Skeletal muscle satellite cell (primary cell): ENCODE results near the gene SHH.
A peak's percentile ranks its signal among the peaks of the same experiment; 100 is the strongest.

Experiments used
- H3K27me3 ChIP-seq: 2 replicates; pipeline ENCODE4 v1.7.0; 2013; ENCODE audit warnings: low read length; ENCODE audit not compliant: control insufficient read depth, insufficient read depth
- H3K36me3 ChIP-seq: 2 replicates; pipeline ENCODE4 v1.7.0; 2013; ENCODE audit warnings: mild to moderate bottlenecking, control low read depth, low read length; ENCODE audit not compliant: insufficient read depth
- H3K4me1 ChIP-seq: 2 replicates; pipeline ENCODE4 v1.7.0; 2013; ENCODE audit warnings: low read length; ENCODE audit not compliant: control insufficient read depth, insufficient read depth
- H3K4me2 ChIP-seq: 2 replicates; pipeline ENCODE4 v1.7.0; 2013; ENCODE audit warnings: mild to moderate bottlenecking, low read length
- H3K4me3 ChIP-seq: 2 replicates; pipeline ENCODE4 v1.7.0; 2013; ENCODE audit warnings: low read length
- H3K9ac ChIP-seq: 2 replicates; pipeline ENCODE4 v1.7.0; 2013; ENCODE audit warnings: mild to moderate bottlenecking, low read depth, low read length, moderate library complexity
- H3K9me3 ChIP-seq: replicated peaks from 2 replicates; pipeline ENCODE4 v1.7.0; 2013; ENCODE audit warnings: mild to moderate bottlenecking, control low read depth, low read length

Gene SHH

DNA sequence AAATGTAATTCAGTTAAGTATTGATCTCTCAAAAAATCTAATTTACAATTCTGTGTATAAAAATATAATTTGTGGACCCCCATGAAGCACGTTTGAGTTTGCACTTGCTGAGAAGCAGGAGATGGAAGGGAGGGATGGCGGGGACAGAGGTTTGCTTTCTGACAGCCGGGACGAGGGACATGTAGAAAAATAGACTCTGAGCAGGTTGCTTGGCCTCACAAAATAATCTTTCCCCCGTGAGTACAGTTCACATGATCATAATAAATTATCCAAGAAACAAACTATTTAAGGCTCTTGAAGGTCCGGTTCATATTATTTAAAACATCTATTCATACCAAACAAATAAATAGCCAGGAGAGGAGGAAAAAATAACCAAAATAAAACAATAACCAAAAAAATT lies 10.0 kb downstream of the SHH start:
- Histone ChIP-seq H3K4me1 (peaks cover 28% of the 10 kb centered on the region), H3K36me3 (no peaks in the 10 kb centered on the region), H3K27me3 (peaks cover 77% of the 10 kb centered on the region)

DNA sequence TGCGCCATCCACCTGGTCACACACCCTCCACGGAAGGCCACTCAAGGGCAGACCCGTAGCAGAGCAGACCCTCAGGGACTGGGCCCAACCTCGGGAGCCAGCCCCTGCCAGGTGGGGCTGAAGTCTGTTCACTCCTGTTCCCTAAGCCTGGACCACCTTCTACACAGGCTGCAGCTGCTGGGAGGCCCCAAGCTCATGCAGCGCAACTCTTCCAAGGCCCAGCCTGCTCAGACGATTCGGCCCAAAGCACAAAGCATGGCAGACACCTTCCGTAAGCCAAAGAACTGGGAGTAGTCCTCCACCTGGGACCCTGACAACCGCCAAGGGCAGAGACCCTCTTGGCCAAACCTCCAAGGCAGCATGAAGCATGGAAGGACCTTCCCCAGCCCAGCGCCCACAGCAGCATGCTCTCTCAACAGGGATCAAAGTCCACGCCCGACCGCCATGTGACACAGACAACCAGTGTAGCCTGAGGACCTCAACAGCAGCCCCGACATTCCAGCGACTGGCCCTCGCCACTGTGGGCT lies 11.5 kb downstream of the SHH start:
- no peak overlapping the region for H3K9ac ChIP-seq
- H3K9me3 ChIP-seq = no peaks in the 10 kb centered on the region
- H3K4me3 ChIP-seq = no peak overlapping the region
- H3K4me2 ChIP-seq = no peak overlapping the region
- H3K27me3 ChIP-seq = peaks cover 65% of the 10 kb centered on the region
- no peaks in the 10 kb centered on the region for H3K36me3 ChIP-seq
- peaks cover 26% of the 10 kb centered on the region for H3K4me1 ChIP-seq

More for the DNA sequence above, 10.0 kb downstream of the SHH start:
- H3K4me3 ChIP-seq = no peak overlapping the region
- H3K4me2 ChIP-seq = no peak overlapping the region
- no peaks in the 10 kb centered on the region for H3K9me3 ChIP-seq
- no peak overlapping the region for H3K9ac ChIP-seq

DNA sequence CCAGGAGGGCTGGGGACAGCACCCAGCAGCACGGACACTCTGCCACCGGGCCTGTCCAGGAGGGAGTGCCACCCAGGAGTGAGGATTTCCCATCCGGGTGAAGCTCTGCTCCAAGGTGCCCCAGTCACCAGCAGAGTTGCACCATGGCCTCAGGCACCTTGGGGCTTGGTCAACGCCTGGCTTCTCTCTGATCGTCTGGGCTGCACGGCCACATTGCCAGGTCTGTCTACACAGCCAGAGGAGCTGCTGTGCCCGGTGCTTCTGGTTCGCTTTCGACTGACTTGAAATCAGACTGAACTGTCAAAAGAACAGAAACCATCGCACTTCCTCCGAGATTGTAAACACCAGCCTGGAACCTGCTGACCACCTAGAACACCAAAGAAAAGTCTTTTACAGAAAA lies 12.0 kb downstream of the SHH start:
- Histone ChIP-seq H3K4me3 (no peak overlapping the region), H3K27me3 (peaks cover 65% of the 10 kb centered on the region), H3K4me1 (peaks cover 21% of the 10 kb centered on the region), H3K9ac (no peak overlapping the region), H3K36me3 (no peaks in the 10 kb centered on the region), H3K4me2 (no peak overlapping the region), H3K9me3 (no peaks in the 10 kb centered on the region)

DNA sequence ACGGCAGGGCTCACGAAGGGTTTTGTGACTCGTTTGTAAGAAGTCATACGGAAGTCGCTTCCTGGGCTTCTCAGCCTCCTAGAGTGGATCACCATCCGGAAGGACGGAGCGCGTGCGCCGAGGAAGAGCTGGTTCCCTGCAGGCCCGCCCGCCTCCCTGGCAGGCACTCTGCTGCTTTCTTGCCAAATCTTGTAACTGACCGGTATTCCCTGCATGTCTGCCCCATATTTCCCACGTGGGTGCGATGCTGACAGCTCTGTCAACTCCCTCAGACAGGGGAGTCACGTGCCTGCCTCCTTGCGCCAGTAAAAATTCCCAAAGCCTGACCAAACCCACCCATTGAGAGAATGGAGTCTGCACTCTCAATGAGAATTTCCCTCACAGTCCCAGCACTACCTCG lies 12.7 kb downstream of the SHH start:
- Histone ChIP-seq H3K4me1 (peaks cover 15% of the 10 kb centered on the region), H3K4me3 (no peak overlapping the region), H3K27me3 (peaks cover 65% of the 10 kb centered on the region), H3K9ac (no peak overlapping the region), H3K9me3 (no peaks in the 10 kb centered on the region), H3K4me2 (no peak overlapping the region), H3K36me3 (no peaks in the 10 kb centered on the region)

DNA sequence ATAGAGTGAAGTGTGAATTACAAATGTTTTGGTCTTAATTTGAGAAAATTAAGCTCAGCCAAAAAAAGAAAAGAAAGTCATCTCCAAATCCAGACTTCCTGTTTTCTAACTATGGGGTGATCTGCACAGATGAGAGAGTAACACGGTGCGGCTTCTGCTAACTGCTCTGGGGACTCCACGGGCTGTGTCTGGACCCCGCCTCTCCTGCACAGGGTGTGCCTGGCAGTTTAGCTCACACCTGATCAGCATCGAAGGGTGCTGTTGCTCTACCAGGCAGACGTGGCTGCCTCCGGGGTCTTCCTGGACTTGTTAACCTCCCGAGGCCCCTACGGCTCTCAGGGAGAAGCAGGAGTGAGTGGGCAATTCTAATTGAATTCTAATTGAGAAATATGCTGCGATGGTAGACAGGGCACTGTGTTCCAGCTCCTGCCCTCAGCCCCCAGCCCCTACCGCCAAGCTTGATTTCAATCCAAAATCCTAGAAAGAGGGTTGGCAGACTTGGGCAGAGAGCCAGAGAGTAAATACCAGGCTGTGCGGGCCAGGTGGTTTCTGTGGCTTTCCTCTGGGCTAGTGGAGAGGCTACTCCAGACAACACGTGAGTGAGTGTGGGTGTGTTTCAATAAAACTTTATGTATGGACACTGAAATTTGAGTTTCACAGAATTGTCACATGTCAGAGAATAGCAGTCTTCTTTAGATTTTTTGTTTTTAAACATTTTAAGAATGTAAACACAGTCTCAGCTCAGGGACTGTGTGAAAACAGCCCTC lies 13.4 kb downstream of the SHH start:
- H3K9me3 ChIP-seq = no peaks in the 10 kb centered on the region
- peaks cover 62% of the 10 kb centered on the region for H3K27me3 ChIP-seq
- no peak overlapping the region for H3K4me3 ChIP-seq
- no peaks in the 10 kb centered on the region for H3K36me3 ChIP-seq
- no peak overlapping the region for H3K9ac ChIP-seq
- H3K4me1 ChIP-seq = peaks cover 11% of the 10 kb centered on the region
- H3K4me2 ChIP-seq = no peak overlapping the region

DNA sequence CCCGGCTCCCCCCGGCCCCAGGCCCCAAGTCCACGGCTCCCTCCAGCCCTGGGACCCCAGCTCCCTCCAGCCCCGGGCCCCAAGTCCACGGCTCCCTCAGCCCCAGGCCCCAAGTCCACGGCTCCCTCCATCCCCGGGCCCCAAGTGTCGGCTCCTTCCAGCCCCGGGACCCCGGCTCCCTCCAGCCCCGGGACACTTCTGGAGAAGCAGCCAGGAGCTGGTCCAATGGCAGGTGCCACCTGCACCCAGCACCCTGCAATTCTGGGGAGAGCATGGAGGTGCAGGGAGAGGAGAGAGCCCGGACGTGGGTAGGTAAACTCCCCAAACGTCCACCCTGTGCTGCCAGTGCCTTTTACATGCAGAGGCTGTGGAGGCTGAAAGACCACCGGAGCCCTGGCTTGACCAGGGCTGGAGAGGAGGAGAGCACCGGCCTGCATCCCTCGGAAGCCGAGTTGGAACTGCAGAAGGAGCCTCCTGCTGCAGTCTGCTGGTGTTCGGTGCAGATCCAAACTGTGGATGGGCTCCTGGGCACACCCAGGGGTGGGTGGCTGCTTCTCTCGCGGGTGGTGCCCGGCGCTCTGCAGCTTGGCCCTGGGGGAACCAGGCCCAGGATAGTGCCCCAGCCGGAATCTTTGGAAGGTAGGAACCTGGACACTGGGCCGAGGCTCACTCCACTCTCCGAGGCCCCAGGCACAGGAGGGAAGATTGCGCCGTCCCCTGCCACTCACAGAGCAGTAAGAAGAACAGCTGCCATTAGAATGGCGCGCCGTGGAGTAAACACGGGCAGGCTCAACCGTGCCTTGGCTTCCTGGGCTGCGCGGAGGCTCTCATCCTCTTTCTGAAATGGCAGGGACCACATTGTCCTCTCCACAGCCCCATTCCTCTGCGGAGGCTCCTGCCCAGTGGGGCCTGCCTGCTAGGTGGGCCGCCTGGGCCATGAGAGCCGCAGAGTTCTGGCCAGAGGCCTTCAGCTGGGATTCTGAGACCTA lies 14.7 kb downstream of the SHH start:
- Histone ChIP-seq H3K4me1 (peaks cover 3% of the 10 kb centered on the region), H3K4me3 (no peak overlapping the region), H3K9me3 (no peaks in the 10 kb centered on the region), H3K9ac (no peak overlapping the region), H3K27me3 (peaks cover 52% of the 10 kb centered on the region), H3K4me2 (no peak overlapping the region), H3K36me3 (no peaks in the 10 kb centered on the region)

DNA sequence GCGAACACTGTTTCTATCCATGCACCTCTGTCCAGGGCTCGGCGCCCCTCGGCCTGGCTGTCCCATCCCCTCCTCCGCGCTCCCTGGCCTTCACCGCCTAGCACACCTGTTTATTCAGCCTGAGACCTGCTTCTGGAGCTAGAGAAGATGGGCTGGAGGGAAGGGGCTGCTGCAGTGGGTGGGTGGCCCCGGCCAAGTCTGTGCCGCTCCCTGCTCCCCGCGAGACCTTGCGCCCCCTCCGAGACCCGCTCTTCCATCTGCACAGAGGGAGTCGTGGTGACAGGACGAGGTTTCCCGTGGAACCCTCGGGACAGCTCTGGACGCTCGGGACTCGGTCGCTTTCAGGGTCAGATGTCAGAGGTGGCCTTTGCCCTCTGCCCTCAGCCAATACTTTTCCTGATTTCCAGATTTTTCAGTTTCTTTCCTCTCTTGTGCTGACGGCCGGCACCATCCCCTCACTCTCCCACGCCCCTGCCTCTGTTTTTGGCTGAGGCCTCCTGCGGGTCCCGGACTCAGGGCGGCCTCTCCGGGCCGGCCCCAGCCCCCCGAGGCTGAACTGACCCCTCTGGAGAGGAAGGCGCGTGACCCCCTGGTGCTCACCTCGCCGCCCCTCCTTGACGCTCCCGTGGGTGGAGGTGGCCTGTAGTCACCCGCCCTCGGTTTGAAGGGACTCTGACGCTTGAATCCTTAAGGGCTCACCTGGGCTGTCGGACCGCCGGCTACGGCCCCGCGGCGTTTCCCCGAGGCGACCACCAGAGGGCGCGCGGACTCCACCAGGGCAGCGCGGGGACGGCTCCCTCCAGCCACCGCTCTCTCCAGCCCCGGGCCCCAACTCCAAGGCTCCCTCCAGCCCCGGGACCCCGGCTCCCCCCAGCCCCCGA lies 15.6 kb downstream of the SHH start:
- Histone ChIP-seq H3K9ac (no peak overlapping the region), H3K4me3 (no peak overlapping the region)

DNA sequence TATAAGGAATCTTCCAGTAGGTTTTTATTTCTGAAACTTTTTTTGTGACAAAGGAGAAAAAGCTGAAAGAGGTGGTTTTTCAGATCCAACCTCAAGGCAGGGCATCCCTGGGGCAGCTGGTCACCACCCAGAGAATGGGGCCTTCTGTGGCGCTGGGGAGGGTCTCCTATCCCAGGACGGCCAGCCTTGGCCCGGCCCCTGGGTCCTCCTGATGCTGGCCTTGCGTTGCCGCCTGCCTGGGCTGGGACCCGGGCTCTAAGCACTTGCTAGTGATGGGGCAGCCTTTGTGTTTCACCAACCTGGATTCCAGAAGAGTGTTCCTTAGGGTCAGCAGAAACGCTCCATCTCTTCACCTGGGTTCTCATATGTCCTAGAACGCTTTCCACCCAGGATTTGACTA lies 16.3 kb downstream of the SHH start:
- H3K4me1 ChIP-seq = peaks cover 3% of the 10 kb centered on the region
- no peak overlapping the region for H3K4me3 ChIP-seq
- peaks cover 37% of the 10 kb centered on the region for H3K27me3 ChIP-seq
- H3K9ac ChIP-seq = no peak overlapping the region
- H3K4me2 ChIP-seq = no peak overlapping the region
- H3K36me3 ChIP-seq = no peaks in the 10 kb centered on the region
- H3K9me3 ChIP-seq = no peaks in the 10 kb centered on the region

More for the DNA sequence above, 15.6 kb downstream of the SHH start:
- peaks cover 3% of the 10 kb centered on the region for H3K4me1 ChIP-seq
- H3K4me2 ChIP-seq = peak overlapping the region; percentile 64
- H3K36me3 ChIP-seq = no peaks in the 10 kb centered on the region
- peaks cover 43% of the 10 kb centered on the region for H3K27me3 ChIP-seq
- H3K9me3 ChIP-seq = no peaks in the 10 kb centered on the region

DNA sequence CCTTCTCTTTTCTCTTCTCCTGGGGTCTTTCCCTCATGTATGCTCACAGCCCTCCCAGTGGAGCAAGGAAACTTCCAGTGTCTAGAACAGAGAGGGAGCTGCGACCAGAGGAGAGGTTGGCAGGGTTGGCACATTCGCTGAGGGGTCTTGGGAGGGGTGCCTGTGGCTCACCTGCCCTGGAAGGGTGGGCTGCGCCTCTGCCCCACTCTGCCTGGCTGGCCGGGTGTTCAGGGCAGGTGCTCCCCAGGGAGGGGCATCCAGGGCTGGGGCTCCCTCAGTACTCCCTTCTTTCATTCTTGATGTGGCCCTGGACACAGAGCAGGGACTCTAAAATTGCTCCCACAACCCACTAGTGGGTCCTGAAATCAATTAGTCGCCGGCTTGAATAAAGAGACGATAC lies 16.9 kb downstream of the SHH start:
- Histone ChIP-seq H3K27me3 (peaks cover 31% of the 10 kb centered on the region), H3K36me3 (no peaks in the 10 kb centered on the region), H3K4me2 (no peak overlapping the region), H3K4me3 (no peak overlapping the region), H3K9ac (no peak overlapping the region), H3K4me1 (peaks cover 3% of the 10 kb centered on the region), H3K9me3 (no peaks in the 10 kb centered on the region)

DNA sequence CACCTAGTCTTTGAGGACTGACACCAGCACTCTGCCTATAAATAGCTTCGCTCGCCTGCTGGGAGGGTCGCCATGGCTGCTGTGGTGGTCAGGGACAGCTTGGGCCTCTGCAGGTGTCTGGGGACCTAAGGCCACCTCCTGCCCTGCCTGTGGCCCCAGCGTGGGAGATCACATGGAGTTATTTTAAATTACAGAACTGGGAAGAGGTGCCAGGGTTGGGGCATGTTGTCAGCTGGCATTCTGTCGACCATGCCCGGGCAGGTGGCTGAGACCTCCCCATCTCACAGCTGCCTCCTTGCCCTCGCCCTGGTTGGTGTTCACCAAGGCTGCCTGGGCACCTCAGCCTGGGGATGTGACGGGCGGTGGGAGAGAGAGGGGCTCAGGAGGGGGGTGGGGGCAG lies 18.1 kb downstream of the SHH start:
- Histone ChIP-seq H3K27me3 (peaks cover 19% of the 10 kb centered on the region), H3K36me3 (no peaks in the 10 kb centered on the region), H3K4me2 (no peak overlapping the region), H3K4me3 (no peak overlapping the region), H3K4me1 (peaks cover 4% of the 10 kb centered on the region), H3K9me3 (no peaks in the 10 kb centered on the region), H3K9ac (no peak overlapping the region)

DNA sequence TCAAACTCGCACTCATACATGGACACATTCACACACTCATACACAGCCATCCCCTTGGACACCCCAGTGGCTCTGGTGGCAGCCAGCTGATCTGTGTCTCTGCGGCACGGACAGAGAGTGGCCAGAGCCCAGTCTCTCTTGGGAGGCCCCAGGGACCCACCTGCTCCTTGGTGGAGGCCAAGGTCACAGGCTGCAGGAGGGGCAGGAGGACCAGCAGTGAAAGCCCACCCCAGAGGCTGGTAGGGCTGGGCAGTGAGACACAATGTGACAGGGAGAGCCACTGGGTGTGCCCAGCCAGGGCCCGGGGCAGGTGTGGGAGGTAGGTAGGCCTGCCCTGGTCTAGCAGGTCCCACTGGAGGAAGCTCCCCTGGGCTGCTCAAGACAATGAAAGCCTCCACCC lies 18.5 kb downstream of the SHH start:
- H3K27me3 ChIP-seq = peaks cover 14% of the 10 kb centered on the region
- peaks cover 9% of the 10 kb centered on the region for H3K4me1 ChIP-seq
- H3K36me3 ChIP-seq = no peaks in the 10 kb centered on the region
- H3K4me3 ChIP-seq = no peak overlapping the region
- no peaks in the 10 kb centered on the region for H3K9me3 ChIP-seq
- no peak overlapping the region for H3K4me2 ChIP-seq
- no peak overlapping the region for H3K9ac ChIP-seq
